Chondrocyte (in vitro differentiated cells): ENCODE data around the gene LBHD2. TPM values are rescaled to one million over a fixed set of nuclear protein-coding genes. Genes with fewer than 3 reads are reported as not detected.
A peak's percentile ranks its signal among the peaks of the same experiment; 100 is the strongest.

Experiments used
- DNase-seq: peaks from one replicate; pipeline ENCODE4 v3.0.0; 2021; ENCODE audit warnings: mixed read lengths, low spot score
- H3K27ac Mint-ChIP-seq: one replicate; pipeline ENCODE4 v1.8.0; 2021; ENCODE audit warnings: mild to moderate bottlenecking, moderate library complexity, mixed read lengths; ENCODE audit not compliant: unreplicated experiment
- H3K27me3 Mint-ChIP-seq: 2 replicates; pipeline ENCODE4 v1.8.0; 2021; ENCODE audit warnings: low read depth, mixed read lengths
- H3K36me3 Mint-ChIP-seq: 2 replicates; pipeline ENCODE4 v1.8.0; 2021; ENCODE audit warnings: low read depth, mixed read lengths
- H3K4me1 Mint-ChIP-seq: 2 replicates; pipeline ENCODE4 v1.8.0; 2021; ENCODE audit warnings: low read depth, mild to moderate bottlenecking, mixed read lengths
- H3K4me3 Mint-ChIP-seq: one replicate; pipeline ENCODE4 v1.8.0; 2021; ENCODE audit warnings: mild to moderate bottlenecking, moderate library complexity, mixed read lengths; ENCODE audit not compliant: unreplicated experiment
- H3K9me3 Mint-ChIP-seq: 2 replicates; pipeline ENCODE4 v1.8.0; 2021; ENCODE audit warnings: low read depth, mixed read lengths
- CTCF ChIP-seq: fragments of 200-600 bp; sonication (generic); IDR thresholded peaks from 2 replicates; pipeline ENCODE4 v1.5.0; 2021; ENCODE audit warnings: antibody characterized with exemption, mild to moderate bottlenecking, moderate library complexity
- total RNA-seq: library from RNA; stranded (reverse); gene quantifications from 3 replicates; pipeline ENCODE4 v1.2.1, GENCODE V29; 2021

LBHD2 gene
- total RNA-seq, 1 donor from 2014 or later, result not detected

GRCh38 chr14:103050935-103051334, 33.1 kb upstream of the LBHD2 start:
- no peak for DNase-seq
- H3K4me3 Mint-ChIP-seq, result no peak overlapping the region
- no peaks in the 10 kb centered on the region for H3K27me3 Mint-ChIP-seq
- H3K4me1 Mint-ChIP-seq, result peaks cover 37% of the 10 kb centered on the region
- TF ChIP-seq CTCF, result no peak
- peak overlapping the region; percentile 54 for H3K27ac Mint-ChIP-seq
- H3K9me3 Mint-ChIP-seq, result no peaks in the 10 kb centered on the region
- H3K36me3 Mint-ChIP-seq, result no peaks in the 10 kb centered on the region

GRCh38 chr14:103052407-103052806, 31.6 kb upstream of the LBHD2 start:
- no peak for DNase-seq
- Mint-ChIP-seq H3K4me3 (no peak overlapping the region), H3K27ac (no peak overlapping the region), H3K27me3 (no peaks in the 10 kb centered on the region), H3K36me3 (no peaks in the 10 kb centered on the region), H3K9me3 (no peaks in the 10 kb centered on the region), H3K4me1 (peaks cover 30% of the 10 kb centered on the region)
- no peak for TF ChIP-seq CTCF

GRCh38 chr14:103055695-103056094, 28.3 kb upstream of the LBHD2 start:
- DNase-seq, result no peak
- peak overlapping the region; percentile 84 for H3K4me3 Mint-ChIP-seq
- peaks cover 2% of the 10 kb centered on the region for H3K36me3 Mint-ChIP-seq
- TF ChIP-seq CTCF, result no peak
- no peaks in the 10 kb centered on the region for H3K9me3 Mint-ChIP-seq
- peak overlapping the region; percentile 79 for H3K27ac Mint-ChIP-seq
- H3K4me1 Mint-ChIP-seq, result peaks cover 41% of the 10 kb centered on the region
- no peaks in the 10 kb centered on the region for H3K27me3 Mint-ChIP-seq

GRCh38 chr14:103056322-103057027, 27.5 kb upstream of the LBHD2 start:
- peak overlapping the region; percentile 84 for H3K4me3 Mint-ChIP-seq
- peaks cover 2% of the 10 kb centered on the region for H3K36me3 Mint-ChIP-seq
- peaks cover 41% of the 10 kb centered on the region for H3K4me1 Mint-ChIP-seq
- H3K27me3 Mint-ChIP-seq, result no peaks in the 10 kb centered on the region
- DNase-seq, result no peak
- H3K27ac Mint-ChIP-seq, result peak overlapping the region; percentile 94
- no peak for TF ChIP-seq CTCF
- no peaks in the 10 kb centered on the region for H3K9me3 Mint-ChIP-seq

- TF ChIP-seq CTCF, result no peak
- Mint-ChIP-seq H3K36me3 (peaks cover 2% of the 10 kb centered on the region), H3K27ac (no peak overlapping the region), H3K4me1 (peaks cover 41% of the 10 kb centered on the region), H3K9me3 (no peaks in the 10 kb centered on the region), H3K27me3 (no peaks in the 10 kb centered on the region), H3K4me3 (peak overlapping the region; percentile 84)
- DNase-seq, result no peak
Observed at GRCh38 chr14:103057028-103057371, 27.0 kb upstream of the LBHD2 start.
